Measurements from ENCODE around the gene VCAN.

The VCAN gene

DNA sequence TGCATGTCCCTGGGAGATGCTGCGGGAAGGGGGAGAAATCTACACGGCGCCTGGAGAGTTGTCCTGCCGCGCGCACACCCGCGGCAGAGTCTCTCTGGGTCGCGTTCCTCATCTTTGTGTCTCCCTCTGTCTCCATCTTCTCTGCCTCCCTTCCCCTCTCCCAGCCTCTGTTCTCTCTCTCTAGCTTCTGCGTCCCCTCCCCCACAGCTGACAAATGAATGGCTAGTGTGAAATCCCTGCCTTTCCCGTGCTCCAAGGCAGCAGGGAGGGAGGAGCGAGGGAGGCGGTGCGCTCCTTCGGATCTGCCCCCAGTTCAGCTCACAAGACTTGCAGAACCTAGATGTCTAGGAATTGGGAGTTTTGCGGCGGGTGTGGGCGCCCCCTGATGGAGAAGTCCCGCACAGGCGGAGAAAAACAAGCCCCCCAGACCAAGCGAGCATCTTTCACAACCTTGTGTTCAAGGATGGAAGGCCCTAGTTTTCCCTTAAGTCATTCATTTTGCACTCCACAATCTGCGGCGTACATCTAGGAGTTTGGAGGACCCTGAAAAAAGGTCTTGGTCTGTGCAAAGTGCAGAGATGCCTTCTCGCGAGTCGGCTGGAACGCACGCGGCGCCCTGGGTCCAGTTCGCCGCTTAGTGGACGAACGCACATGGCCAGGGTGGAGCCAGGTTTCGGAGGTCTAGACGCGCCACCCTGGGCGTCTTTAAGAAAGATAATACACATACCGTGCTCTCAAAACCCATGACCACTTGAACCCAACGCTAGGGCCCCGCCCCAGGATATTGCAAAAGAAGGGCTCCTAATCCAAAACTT lies 2.0 kb downstream of the VCAN start:
- peak overlapping the region; percentile 22; the same call in 1 of the 2 replicates for H3K4me3 ChIP-seq (ENCODE audit: low read length)
- H3K27ac ChIP-seq (ENCODE audit: low read depth, low read length) = no peak overlapping the region
- no peaks in the 10 kb centered on the region for H3K9me3 ChIP-seq (ENCODE audit: control insufficient read depth, insufficient read depth, low read length)
- no peaks in the 10 kb centered on the region for H3K79me2 ChIP-seq (ENCODE audit: control insufficient read depth, low read length)
- H3K27me3 ChIP-seq (ENCODE audit: control insufficient read depth, low read length) = peaks cover 71% of the 10 kb centered on the region
- H3F3A ChIP-seq (ENCODE audit: control insufficient read depth, insufficient read depth) = no peaks in the 10 kb centered on the region
- H3K4me1 ChIP-seq (ENCODE audit: control insufficient read depth, low read length) = peaks cover 5% of the 10 kb centered on the region; the same call in 1 of the 2 replicates
- no peaks in the 10 kb centered on the region for H3K36me3 ChIP-seq (ENCODE audit: control insufficient read depth, low read length)
- no peaks in the 10 kb centered on the region for H3K9me2 ChIP-seq (replicated peaks; ENCODE audit: control insufficient read depth, low read length)
- TF ChIP-seq EZH2phosphoT487 (IDR thresholded peaks at IDR 0.05; ENCODE audit: borderline replicate concordance, low read length) = no peak
- TF ChIP-seq, protein P1, sequence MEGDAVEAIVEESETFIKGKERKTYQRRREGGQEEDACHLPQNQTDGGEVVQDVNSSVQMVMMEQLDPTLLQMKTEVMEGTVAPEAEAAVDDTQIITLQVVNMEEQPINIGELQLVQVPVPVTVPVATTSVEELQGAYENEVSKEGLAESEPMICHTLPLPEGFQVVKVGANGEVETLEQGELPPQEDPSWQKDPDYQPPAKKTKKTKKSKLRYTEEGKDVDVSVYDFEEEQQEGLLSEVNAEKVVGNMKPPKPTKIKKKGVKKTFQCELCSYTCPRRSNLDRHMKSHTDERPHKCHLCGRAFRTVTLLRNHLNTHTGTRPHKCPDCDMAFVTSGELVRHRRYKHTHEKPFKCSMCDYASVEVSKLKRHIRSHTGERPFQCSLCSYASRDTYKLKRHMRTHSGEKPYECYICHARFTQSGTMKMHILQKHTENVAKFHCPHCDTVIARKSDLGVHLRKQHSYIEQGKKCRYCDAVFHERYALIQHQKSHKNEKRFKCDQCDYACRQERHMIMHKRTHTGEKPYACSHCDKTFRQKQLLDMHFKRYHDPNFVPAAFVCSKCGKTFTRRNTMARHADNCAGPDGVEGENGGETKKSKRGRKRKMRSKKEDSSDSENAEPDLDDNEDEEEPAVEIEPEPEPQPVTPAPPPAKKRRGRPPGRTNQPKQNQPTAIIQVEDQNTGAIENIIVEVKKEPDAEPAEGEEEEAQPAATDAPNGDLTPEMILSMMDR (IDR thresholded peaks at IDR 0.05; ENCODE audit: low read depth, low read length, poor library complexity, severe bottlenecking) = peak; percentile 85
- no peaks in the 10 kb centered on the region for H4K20me1 ChIP-seq (ENCODE audit: control insufficient read depth, insufficient read depth, low read depth, low read length)
- H3K4me2 ChIP-seq (ENCODE audit: low read length) = peak overlapping the region; percentile 42

DNA sequence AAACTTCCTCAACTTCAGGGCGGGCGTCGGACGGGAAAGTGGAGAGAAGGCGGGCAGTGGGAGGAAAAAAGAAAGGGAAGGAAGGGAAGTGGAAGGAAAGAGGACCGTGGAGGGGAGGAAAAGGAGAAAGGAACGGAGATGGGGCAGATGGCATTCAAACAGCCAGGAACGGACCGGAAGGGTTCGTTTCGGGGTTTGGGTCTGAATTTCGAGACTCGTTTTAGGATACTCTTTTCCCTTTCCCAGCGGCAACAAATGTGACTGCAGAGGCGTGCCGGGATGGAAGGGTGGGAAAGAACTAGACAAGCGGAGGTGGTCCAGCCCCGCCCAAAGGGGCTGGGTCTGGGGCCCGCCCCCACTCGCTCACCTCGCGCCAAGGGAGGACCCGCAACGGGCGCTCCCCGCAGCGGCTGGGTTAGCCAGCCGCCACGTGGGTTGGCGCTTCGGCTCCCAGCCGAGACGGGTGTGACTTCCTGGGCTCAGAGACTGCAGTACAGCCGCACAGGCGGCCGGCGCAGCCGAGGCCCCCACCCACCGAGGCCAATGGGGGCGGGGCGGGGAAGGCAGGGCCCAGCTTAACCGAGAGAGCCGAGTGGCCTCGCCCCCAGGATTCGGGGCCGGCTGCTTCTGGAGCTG lies 2.7 kb downstream of the VCAN start:
- no peaks in the 10 kb centered on the region for H3K9me2 ChIP-seq (replicated peaks; ENCODE audit: control insufficient read depth, low read length)
- H3K36me3 ChIP-seq (ENCODE audit: control insufficient read depth, low read length) = no peaks in the 10 kb centered on the region
- no peaks in the 10 kb centered on the region for H3F3A ChIP-seq (ENCODE audit: control insufficient read depth, insufficient read depth)
- H3K4me1 ChIP-seq (ENCODE audit: control insufficient read depth, low read length) = peaks cover 5% of the 10 kb centered on the region; the same call in 1 of the 2 replicates
- no peak for TF ChIP-seq EZH2phosphoT487 (IDR thresholded peaks at IDR 0.05; ENCODE audit: borderline replicate concordance, low read length)
- TF ChIP-seq, protein P1 (IDR thresholded peaks at IDR 0.05; ENCODE audit: low read depth, low read length, poor library complexity, severe bottlenecking) = no peak
- no peaks in the 10 kb centered on the region for H3K79me2 ChIP-seq (ENCODE audit: control insufficient read depth, low read length)
- H3K4me3 ChIP-seq (ENCODE audit: low read length) = peak overlapping the region; percentile 22
- no peaks in the 10 kb centered on the region for H3K9me3 ChIP-seq (ENCODE audit: control insufficient read depth, insufficient read depth, low read length)
- peaks cover 68% of the 10 kb centered on the region for H3K27me3 ChIP-seq (ENCODE audit: control insufficient read depth, low read length)
- no peak overlapping the region for H3K27ac ChIP-seq (ENCODE audit: low read depth, low read length)
- H4K20me1 ChIP-seq (ENCODE audit: control insufficient read depth, insufficient read depth, low read depth, low read length) = no peaks in the 10 kb centered on the region
- H3K4me2 ChIP-seq (ENCODE audit: low read length) = peak overlapping the region; percentile 42

DNA sequence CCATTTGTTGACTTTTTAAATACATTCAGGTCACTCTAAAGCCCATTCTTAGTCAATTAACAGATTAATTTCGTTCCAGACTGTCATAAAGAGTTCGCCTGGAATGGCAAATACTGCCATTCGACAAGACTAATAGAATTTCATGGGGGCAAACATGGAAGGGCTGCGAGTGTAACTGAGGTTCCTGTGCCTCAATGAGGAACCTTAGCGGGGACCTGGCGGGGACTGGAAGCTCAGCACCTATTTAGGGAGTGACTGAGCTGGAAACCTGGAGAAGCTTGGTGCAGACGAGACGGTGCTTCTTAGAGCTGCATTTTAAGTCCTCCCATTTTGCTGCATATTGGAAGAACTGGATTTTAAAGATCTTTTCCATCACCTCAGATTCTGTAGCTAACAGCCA lies 3.4 kb downstream of the VCAN start:
- Histone ChIP-seq H3K27ac (ENCODE audit: low read depth, low read length) (no peak overlapping the region), H3K27me3 (ENCODE audit: control insufficient read depth, low read length) (peaks cover 61% of the 10 kb centered on the region), H3F3A (ENCODE audit: control insufficient read depth, insufficient read depth) (no peaks in the 10 kb centered on the region), H3K4me3 (ENCODE audit: low read length) (no peak overlapping the region), H3K4me2 (ENCODE audit: low read length) (no peak overlapping the region), H3K9me2 (replicated peaks; ENCODE audit: control insufficient read depth, low read length) (no peaks in the 10 kb centered on the region), H4K20me1 (ENCODE audit: control insufficient read depth, insufficient read depth, low read depth, low read length) (no peaks in the 10 kb centered on the region), H3K36me3 (ENCODE audit: control insufficient read depth, low read length) (no peaks in the 10 kb centered on the region), H3K9me3 (ENCODE audit: control insufficient read depth, insufficient read depth, low read length) (no peaks in the 10 kb centered on the region), H3K79me2 (ENCODE audit: control insufficient read depth, low read length) (no peaks in the 10 kb centered on the region), H3K4me1 (ENCODE audit: control insufficient read depth, low read length) (peaks cover 5% of the 10 kb centered on the region; the same call in 1 of the 2 replicates)
- TF ChIP-seq, protein P1 (IDR thresholded peaks at IDR 0.05; ENCODE audit: low read depth, low read length, poor library complexity, severe bottlenecking) = no peak
- TF ChIP-seq EZH2phosphoT487 (IDR thresholded peaks at IDR 0.05; ENCODE audit: borderline replicate concordance, low read length) = no peak
